Stimulated activated CD4-positive, alpha-beta T cell treated with anti-CD3 and anti-CD28 coated beads, Interleukin-12 subunit alpha, Interleukin-12 subunit beta, amount 100 ng/mL, for 4 hours (primary cell): ENCODE data around the gene CYSTM1.
"Not testable (repeated sequence)": the region's sequence is repeated elsewhere in the genome, so short reads cannot be mapped to it uniquely, and the experiment has no call there.

Experiments used
- DNase-seq: peaks from one replicate; pipeline ENCODE4 v3.0.0-alpha.2; 2020

The CYSTM1 gene

DNA sequence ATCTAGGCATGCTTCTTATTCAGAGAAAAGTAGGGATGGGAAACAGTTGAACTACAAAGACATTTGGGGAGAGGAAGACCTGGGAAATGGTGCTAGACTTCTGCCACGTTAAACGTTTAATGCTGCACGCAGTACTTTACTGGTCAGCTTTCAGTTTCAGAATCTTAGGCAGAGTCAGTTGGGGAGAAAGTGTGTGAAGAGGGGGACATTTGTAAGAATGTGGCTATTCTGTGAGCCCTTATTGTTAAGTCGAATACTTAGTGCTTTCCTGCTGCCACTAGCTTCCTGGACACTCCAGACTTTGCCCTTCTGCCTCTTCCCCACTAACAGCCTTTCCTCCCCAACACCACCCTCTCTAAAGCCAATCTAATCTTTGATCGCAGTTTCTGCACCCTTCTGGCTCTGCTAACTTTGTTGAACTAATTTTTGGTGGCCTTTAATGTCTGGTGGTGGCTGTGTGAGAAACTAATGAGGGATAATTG lies 6.1 kb downstream of the CYSTM1 start:
- DNase-seq, result no peak

DNA sequence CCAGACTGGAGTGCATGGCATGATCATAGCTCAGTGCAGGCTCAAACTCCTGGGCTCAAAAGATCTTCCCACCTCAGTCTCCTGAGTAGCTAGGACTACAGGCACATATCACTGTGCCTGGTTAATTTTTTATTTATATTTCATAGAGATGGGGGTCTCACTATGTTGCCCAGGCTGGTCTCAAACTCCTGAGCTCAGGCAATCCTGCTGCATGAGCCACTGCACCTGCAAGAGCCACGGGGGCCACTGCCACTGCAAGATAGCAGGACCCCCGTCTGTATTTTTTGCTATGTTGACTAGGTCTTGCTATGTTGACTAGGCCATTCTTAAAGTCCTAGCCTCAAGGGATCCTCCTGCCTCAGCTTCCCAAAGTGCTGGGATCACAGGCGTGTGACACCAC lies 6.5 kb downstream of the CYSTM1 start:
- no peak for DNase-seq

DNA sequence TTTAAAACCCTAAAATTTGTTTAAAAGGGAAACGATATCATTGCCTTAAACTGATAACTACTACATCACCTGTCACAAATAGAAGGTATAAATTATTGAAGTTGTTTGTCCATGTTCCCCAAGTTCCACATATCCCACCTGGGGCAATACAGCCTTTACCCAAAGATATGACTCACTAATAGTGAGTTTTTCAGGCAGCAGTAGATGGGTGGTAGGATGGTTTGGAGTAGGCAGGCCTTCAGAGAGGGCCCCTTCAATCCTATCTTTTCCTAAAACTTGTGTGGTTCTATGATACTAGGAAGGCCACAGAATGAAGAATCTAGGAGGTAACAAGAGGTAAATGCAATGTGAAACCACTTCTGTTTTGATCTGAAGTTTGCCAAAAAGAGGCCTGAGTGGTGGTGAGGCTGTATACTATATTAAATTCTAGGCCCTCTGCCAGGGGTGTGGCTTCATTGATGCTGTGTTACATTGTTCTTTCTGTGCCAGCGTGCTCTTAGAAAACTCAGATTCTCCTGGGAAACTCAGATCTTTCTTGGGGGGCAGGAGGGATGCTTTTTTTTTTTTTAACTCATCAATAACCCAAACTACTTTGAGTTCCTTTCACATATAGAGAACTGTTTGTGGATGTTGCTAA lies 7.2 kb downstream of the CYSTM1 start:
- DNase-seq, result no peak

DNA sequence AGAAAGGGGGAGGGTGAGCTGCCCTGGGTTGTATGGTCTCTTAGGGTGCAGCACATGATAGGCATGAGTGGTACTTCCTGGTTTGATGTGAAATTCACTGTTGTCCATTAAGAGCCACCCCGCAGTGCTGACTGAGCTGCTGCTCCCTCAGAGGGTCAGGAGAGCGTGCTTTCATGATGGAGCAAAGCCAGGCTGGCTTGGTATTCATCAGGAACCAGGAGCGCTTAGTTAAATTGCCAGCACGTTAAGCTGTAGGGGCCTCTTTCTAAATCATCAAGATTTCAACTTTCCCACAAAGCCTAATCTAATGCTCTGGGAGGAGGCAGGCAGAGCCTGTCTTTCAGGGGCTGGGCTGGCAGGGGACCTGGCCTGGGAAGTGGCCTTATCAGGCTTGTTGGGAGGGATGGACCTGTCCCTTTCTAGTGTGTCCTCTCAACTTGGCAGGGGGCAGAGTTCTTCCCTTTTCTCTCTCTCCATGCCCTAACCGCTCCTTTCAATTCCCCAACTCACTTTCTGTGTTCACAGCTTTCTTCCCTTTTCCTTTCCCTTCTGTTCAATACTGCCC lies 7.9 kb downstream of the CYSTM1 start:
- no peak for DNase-seq

DNA sequence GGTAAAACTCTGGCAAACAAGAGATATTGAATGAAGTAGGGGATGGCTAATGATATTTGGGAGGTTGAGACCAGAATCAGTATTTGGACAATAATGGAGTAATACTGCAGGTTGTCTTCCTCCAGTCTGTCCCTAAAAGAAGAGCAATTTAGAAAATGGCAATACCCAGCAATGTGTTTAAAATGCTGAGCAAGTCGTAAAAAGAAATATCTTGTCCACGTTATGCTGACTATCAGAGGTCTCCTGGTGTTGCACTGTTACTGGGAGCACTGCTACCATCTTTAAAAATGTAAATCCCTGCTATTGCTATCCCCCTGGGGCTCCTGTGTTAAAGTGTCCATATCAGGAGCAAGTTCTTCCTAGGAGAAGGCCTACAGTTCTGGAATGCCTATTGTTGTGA lies 10.4 kb downstream of the CYSTM1 start:
- no peak for DNase-seq

DNA sequence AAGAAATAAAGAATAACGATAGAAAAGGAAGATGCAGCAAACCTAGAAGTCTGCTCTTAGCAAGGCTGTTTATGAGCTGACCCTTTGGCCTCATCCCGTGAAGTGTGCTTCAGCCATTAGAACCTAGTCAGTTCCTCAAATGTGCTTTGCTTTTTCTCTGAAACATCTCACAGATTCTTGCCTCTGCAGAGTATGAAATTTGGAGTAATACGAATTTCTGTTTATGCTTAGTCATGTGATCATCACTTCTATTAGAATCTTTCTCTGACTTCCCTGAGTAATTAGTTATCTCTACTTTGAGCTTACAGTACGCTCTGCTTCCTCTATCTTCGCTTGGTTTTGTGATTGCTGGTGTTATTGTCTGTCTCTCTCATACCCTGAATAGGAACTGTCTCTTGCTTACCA lies 11.3 kb downstream of the CYSTM1 start:
- no peak for DNase-seq

DNA sequence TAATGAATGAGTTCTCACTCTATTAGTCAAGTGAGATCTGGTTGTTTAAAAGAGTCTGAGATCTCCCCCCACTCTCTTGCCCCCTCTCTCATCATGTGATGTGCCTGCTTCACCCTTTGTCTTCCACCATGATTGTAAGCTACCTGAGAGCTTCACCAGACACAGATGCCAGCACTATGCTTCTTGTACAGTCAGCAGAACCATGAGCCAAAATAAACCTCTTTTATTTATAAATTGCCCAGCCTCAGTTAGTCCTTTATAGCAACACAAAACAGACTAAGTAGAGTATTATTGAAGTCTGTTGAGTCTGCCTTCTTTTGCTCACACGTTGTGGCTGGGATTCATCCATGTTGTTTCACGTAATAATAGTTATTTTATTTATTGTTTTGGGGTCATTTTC lies 14.3 kb downstream of the CYSTM1 start:
- no peak for DNase-seq

DNA sequence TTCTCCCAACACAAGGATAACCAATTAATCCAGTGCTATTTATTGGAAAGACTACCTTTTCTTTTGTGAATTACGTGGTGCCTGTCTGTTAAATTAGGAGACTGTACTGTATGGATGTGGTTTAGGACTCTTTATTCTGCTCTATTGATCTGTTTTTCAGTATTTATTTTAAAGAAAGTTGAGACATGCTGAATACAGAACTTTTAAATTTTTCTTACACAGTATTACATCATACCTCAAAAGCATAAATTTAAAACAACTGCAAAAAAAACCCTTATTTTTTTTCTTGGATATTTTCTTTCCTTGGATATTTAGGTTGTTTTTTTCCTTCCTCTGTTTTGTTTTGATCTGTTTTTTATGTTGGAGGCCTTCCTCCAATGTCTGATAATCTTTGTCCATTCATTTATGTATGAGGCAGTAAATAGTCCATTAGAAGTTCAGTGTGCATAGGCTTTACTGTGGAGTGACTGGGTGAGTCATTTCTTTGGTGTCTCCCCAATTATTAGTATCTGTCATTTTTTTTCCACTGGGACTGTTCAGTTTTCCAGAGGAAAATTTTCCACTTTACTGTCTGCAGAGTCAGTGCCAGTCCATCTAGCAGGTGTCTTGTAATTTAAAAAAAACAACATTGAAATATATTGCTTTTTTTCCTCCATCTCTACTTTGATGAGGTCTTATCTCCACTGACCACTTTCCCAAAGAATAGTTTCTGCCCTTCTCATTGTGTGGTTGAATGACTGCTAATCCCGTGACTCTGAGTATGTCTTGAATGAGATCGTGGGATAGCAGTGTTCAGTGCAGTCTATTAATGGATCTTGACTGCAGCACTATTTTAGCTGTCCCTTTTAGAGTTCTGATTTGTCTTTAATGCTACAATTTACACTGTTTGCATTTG lies 15.2 kb downstream of the CYSTM1 start:
- no peak for DNase-seq

DNA sequence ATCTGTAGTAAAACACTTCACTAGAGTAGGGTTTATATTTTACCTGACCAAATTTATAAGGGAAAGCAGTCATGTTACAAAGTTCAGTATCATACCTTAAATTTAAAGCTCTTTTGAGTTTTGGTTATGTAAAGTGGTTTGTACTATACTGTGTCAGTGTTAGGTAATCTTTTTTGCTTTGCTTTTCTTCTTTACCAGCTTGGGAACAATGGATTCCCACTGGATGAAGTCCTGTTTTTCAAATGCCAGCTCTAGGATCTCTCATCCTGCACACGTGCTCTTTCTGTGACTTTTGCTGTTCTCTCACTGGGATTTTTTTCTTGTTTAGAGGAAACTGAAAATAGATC lies 15.9 kb downstream of the CYSTM1 start:
- DNase-seq, result no peak

DNA sequence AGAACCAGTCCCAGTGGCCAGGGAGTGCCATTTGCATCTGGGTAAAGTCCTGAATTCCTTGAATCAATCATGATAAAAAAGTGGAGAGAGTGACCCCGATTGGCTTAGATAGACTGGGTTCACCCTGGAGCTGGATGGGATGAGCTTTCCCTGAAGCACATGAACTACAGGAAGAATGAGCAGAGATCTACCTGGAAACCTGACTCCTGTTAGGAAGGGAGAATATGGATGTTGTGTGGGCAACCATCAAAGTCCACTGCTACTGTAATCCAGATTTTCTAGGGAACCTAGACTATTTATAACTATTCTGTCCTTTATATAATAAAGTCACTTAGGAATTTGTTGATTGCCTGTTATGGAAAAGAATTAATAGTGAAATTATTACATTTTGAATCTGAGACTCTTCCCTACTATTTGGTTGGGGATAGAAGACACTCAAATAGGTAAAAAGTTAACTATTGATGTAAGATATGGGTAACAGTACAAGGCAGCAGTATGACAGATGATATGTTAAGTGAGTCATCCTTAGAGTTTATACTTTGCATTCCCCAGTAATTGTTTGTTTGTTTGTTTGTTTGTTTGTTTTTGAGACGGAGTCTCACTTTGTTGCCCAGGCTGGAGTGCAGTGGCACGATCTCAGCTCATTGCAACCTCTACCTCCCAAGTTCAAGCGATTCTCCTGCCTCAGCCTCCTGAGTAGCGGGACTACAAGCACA lies 17.9 kb downstream of the CYSTM1 start:
- DNase-seq, result no peak

DNA sequence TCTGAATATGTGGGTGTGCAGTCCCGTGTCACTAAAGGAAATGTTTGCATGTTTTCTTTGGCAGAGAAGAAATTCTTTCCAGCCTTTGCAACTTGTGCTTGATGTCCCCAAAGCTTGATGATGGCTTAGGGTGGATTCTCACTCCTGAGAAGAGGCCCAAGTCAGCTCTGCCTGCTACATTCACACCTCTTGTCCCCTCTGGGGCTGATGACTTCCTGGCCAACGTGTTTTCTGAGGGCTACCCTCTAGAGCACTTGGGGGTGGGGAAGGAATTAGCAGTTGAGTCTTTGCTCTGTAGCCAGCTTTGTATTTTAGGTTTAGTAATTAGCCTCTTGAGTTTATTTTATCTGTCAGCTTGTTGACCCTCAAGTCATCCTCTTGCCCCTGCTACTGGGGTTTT lies 19.7 kb downstream of the CYSTM1 start:
- no peak for DNase-seq

DNA sequence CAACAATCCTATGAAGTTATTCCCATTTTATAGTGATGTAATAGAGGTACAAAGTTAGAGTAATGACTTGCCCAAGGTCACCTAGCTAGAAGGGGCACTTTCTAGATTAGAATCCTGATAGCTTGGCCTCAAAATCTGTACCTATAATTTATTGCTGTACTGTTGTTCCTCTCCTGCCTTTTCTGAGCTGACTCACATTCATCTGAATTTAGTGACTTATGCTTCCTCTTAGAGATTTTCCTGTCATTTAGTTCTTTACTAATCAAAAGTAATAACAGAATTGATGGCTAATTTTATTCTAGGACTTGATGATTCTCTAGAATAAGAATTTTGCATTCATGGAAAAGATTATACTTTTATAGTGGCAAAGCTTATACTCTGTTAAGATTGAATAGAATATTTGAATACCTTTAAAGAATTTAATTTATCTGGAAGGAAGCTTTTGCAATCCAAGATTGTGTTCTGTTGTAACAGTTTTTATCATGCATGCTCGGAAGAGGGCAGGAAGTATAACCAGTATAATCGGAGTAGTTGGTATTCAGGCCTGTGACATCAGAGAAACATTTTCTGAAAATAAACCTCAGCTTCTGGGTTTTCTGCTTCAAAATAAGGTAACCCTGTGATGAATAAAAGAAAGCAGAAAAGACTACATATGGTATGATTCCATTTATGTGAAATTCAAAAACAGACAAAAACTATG lies 21.3 kb downstream of the CYSTM1 start:
- DNase-seq, result no peak

DNA sequence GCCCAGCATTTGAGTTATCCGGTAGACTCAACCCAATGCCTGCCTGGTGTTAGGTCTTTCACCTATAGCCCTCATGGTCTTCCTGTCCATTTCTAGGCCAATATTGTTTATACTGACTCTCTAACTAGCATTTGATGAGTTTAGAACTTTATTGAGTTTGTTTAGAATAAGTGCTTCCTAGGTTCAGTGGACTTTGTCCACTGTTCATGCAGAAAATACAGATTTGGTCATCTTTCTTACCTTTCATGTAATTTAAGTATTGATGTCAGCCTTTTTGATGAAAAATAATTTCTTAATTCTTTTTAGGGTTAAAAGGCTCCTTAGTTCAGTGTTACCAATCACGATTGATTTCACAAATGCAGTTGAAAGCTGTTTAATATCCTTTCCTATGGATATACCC lies 22.0 kb downstream of the CYSTM1 start:
- DNase-seq, result no peak

DNA sequence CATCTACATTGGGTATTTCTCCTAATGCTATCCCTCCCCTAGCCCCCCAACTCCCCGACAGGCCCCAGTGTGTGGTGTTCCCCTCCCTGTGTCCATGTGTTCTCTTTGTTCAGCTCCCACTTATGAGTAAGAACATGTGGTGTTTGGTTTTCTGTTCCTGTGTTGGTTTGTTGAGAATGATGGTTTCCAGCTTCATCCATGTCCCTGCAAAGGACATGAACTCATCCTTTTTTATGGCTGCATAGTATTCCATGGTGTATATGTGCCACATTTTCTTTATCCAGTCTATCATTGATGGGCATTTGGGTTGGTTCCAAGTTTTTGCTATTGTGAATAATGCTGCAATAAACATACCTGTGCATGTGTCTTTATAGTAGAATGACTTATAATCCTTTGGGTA lies 23.9 kb downstream of the CYSTM1 start:
- not testable (repeated sequence) for DNase-seq

DNA sequence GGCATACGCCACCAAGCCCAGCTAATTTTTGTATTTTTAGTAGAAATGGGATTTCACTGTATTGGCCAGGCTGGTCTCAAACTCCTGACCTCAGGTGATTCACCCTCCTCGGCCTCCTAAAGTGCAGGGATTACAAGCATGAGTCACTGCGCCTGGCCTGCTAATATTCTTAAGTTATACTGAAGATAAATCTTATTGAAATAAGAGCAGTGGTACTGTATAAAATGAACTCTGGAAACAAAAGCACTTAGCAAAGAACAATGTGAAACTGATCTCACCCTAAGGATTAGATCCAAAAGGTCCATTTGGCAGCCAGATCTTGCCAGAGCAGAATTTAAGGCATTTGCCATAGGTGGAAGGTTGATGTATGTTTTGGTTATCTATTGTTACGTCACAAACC lies 27.1 kb downstream of the CYSTM1 start:
- DNase-seq, result no peak

DNA sequence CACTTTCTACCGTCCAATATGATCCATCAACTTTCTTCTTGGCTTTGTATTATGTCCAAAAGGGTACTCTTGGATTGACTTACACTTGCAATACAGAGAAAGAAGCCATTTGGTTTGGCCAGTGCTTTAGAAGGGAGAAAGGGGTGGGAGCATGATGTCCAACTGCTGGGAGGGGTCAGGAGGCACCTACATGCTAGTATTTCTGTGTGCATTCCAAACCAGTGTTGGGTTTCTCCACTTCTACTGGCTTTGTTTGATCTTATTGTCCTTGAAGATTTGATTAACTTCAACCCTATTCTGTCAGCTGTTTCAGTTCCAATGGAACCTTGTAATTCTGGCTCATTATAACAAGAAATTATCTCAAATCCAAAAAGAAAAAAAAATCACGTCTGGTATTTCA lies 27.6 kb downstream of the CYSTM1 start:
- no peak for DNase-seq

DNA sequence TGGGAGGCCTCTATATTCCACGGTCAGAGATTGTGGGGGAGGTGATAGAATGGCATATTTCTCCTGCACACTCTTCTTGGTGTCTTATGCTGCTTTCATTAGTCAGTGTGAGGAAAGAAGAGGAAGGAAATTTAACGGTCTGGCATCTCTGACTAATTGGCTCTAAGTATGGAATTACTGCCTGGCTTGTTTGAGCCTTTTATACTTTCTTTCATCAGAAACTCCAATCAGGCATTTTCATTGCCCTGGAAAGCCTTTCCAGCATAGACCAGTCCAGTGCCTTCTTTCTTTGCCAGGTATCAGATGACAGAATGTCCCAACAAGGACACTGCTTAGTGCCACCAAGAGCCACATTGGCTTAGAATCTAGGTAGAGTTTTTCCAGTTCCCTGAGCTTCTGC lies 30.2 kb downstream of the CYSTM1 start:
- DNase-seq, result no peak

DNA sequence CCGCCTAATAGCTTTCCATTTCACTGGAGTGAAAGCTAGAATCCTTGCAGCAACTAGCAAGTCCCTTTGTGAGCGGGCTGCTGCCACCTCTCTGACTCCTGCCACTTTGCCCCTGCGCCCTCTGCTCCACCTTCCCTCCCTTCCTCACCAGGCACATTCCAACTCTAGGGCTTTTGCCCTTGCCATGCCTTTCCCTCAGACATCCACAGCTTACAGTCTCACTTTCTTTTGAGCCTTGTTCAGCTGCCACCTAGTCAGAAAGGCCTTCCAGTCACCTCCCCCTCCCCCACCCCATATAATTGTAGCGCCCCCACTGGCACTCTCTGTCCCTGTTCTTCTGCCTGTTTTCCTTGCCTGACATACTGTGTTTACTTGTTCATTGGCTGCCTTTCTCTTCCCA lies 31.0 kb downstream of the CYSTM1 start:
- DNase-seq, result no peak

DNA sequence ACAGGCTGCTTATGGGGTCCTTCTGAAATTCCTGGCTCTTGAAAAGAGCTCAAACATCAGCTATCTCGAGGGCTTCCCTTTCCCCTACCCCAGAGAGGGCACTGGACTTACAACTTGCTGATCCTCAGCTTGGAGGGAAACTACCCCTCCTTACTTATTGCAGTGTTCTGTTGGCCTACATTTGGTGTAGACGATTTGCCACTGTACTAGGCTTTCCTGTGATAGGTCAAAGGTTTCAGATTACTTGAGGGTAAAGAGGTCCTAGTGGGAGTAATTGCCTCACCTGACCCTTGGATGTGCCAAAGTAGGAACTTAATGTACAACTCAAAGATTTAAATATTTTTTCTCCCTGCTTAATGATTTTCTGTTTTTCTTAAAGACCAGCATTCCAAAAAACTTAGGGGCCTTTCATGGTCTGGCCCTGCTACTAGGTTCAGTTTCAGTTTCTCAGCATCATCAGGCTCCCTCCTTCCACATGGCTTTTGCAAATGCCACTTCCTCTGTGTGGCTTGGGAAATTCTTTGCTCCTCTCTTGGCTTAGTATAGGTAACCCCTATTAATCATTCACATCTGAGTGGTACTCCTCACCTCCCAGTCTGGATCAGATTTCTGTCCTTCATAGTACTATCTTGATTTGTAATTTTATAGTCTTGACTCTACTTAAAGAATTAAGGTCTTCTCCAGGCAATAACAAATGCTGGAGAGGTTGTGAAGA lies 32.4 kb downstream of the CYSTM1 start:
- DNase-seq, result no peak

DNA sequence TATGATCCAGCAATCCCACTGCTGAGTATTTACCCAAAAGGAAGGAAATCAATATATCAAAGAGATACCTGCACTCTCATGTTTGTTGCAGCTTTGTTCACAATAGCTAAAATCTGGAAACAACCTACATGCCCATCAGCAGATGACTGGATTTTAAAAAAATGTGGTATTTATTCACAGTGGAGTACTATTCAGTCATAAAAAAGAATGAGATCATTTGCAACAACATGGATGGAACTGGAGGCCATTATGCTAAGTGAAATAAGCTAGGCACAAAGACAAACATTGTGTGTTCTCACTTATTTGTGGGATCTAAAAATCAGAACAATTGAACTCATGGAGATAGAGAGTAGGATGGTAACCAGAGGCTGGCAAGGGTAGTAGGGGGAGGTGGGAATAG lies 33.1 kb downstream of the CYSTM1 start:
- no peak for DNase-seq

DNA sequence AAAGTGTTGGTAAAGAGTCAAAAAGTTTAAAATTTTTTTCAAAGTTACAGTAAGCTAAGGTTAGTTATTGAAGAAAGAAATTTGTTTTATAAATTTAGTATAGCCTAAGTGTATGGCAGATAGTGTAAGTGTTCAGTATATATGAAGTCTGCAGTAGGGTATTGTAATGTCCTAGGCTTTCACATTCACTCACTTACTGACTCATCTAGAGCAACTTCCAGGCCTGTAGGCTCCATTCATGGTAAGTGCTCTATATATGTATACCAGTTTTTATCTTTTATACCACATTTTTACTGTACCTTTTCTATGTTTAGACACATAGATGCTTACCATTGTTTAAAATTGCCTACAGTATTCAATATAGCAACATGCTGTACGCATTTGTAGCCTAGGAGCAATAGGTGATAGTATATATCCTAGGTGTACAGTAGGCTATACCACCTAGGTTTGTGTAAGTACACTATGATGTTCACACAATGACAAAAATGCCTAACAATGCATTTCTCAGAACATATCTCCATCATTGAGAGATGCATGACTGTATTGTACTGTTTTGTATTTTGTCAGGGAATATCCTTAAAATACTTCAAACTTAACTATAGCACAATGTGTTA lies 38.5 kb downstream of the CYSTM1 start:
- no peak for DNase-seq

DNA sequence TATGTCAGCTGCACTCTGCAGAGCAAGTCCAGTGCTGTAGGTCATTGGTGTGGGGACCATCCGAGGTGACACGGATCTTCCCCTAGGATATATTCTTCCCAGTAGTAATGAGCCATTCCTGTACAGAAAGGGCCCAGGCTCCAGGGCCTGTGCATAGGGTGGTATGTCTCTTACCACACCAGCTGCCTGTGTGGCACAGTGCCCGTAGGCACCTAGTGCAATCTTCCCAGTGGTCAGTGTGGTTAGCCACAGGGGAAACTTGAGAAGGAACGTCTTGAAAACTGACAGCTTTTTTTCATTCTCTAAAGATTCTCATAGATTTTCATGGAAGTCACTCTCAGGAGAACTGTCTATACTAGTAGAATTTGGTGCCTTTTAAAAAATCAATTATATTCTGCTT lies 39.8 kb downstream of the CYSTM1 start:
- DNase-seq, result no peak
